Neural crest cell (in vitro differentiated cells): ENCODE measurements around the gene LIN28A. TPM values are rescaled to one million over a fixed set of nuclear protein-coding genes. Genes with fewer than 3 reads are reported as not detected.

Experiments used
- DNase-seq: peaks from one replicate; pipeline ENCODE4 v3.0.0; 2021; ENCODE audit warnings: low read depth, mixed read lengths, low spot score
- H3K27ac Mint-ChIP-seq: one replicate; pipeline ENCODE4 v1.8.0; 2021; ENCODE audit warnings: mild to moderate bottlenecking, mixed read lengths; ENCODE audit not compliant: unreplicated experiment
- H3K27me3 Mint-ChIP-seq: 2 replicates; pipeline ENCODE4 v1.8.0; 2021; ENCODE audit warnings: low read depth, mild to moderate bottlenecking, mixed read lengths
- H3K36me3 Mint-ChIP-seq: 2 replicates; pipeline ENCODE4 v1.8.0; 2021; ENCODE audit warnings: low read depth, mild to moderate bottlenecking, mixed read lengths
- H3K4me1 Mint-ChIP-seq: 2 replicates; pipeline ENCODE4 v1.8.0; 2021; ENCODE audit warnings: mixed read lengths
- H3K4me3 Mint-ChIP-seq: one replicate; pipeline ENCODE4 v1.8.0; 2021; ENCODE audit warnings: mild to moderate bottlenecking, mixed read lengths
- H3K9me3 Mint-ChIP-seq: 2 replicates; pipeline ENCODE4 v1.8.0; 2021; ENCODE audit warnings: mixed read lengths
- CTCF ChIP-seq: fragments of 200-600 bp; sonication (generic); conservative IDR thresholded peaks from 2 replicates; pipeline ENCODE4 v1.5.0; 2021; ENCODE audit warnings: antibody characterized with exemption, mild to moderate bottlenecking
- total RNA-seq: library from RNA; stranded (reverse); gene quantifications from 2 replicates; pipeline ENCODE4 v1.2.1, GENCODE V29; 2021

The LIN28A gene
- total RNA-seq, 1 donor from 2014 or later, result 445 TPM

- H3K27ac Mint-ChIP-seq, result no peak overlapping the region
- DNase-seq, result no peak
- peaks cover 59% of the 10 kb centered on the region for H3K4me1 Mint-ChIP-seq
- peaks cover 12% of the 10 kb centered on the region for H3K27me3 Mint-ChIP-seq
- no peak for TF ChIP-seq CTCF
- no peaks in the 10 kb centered on the region for H3K9me3 Mint-ChIP-seq
- no peaks in the 10 kb centered on the region for H3K36me3 Mint-ChIP-seq
- H3K4me3 Mint-ChIP-seq, result peak overlapping the region; percentile 16
These were observed 5.2 kb upstream of the LIN28A start for GRCh38 chr1:26405281-26405915.

- peak overlapping the region; percentile 98 for H3K4me3 Mint-ChIP-seq
- peaks cover 17% of the 10 kb centered on the region for H3K27me3 Mint-ChIP-seq
- no peak for TF ChIP-seq CTCF
- peak; percentile 96 for DNase-seq
- H3K36me3 Mint-ChIP-seq, result peaks cover 9% of the 10 kb centered on the region
- peak overlapping the region; percentile 98 for H3K27ac Mint-ChIP-seq
- no peaks in the 10 kb centered on the region for H3K9me3 Mint-ChIP-seq
- peaks cover 62% of the 10 kb centered on the region for H3K4me1 Mint-ChIP-seq
These were observed 2.0 kb upstream of the LIN28A start for GRCh38 chr1:26408604-26409003.

DNA sequence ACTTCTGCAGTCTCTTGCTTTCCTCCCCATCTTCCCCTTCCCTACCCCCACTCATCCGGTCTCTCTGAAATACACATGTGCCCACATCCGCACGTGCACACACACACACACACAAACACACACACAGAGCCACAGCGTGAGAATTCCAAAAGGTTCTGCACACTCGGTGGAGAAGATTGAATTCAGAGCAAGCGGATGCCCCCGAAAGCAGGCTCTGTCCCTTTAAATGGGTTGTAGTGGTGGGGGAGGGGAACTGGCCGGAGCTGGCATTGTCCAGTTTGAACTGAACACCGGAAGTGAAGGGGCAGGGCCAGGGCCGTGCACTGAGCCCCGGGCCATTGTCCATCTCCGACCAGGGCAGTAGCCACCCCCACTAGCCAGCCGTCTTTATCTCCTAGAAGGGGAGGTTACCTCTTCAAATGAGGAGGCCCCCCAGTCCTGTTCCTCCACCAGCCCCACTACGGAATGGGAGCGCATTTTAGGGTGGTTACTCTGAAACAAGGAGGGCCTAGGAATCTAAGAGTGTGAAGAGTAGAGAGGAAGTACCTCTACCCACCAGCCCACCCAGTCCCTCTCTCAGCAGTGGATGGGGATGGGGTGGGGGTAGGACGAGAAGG, 1.3 kb upstream of the LIN28A start:
- peak; percentile 89 for DNase-seq
- Mint-ChIP-seq H3K27ac (peak overlapping the region; percentile 98), H3K27me3 (peaks cover 17% of the 10 kb centered on the region), H3K9me3 (no peaks in the 10 kb centered on the region), H3K4me1 (peaks cover 61% of the 10 kb centered on the region), H3K36me3 (peaks cover 14% of the 10 kb centered on the region), H3K4me3 (peak overlapping the region; percentile 98)
- TF ChIP-seq CTCF, result no peak

GRCh38 chr1:26411624-26412074, 1.0 kb downstream of the LIN28A start:
- peak overlapping the region; percentile 70 for H3K27ac Mint-ChIP-seq
- H3K9me3 Mint-ChIP-seq, result no peaks in the 10 kb centered on the region
- peak; percentile 60 for DNase-seq
- H3K36me3 Mint-ChIP-seq, result peaks cover 19% of the 10 kb centered on the region
- peaks cover 17% of the 10 kb centered on the region for H3K27me3 Mint-ChIP-seq
- peak overlapping the region; percentile 98 for H3K4me3 Mint-ChIP-seq
- peaks cover 65% of the 10 kb centered on the region for H3K4me1 Mint-ChIP-seq
- TF ChIP-seq CTCF, result no peak

DNA sequence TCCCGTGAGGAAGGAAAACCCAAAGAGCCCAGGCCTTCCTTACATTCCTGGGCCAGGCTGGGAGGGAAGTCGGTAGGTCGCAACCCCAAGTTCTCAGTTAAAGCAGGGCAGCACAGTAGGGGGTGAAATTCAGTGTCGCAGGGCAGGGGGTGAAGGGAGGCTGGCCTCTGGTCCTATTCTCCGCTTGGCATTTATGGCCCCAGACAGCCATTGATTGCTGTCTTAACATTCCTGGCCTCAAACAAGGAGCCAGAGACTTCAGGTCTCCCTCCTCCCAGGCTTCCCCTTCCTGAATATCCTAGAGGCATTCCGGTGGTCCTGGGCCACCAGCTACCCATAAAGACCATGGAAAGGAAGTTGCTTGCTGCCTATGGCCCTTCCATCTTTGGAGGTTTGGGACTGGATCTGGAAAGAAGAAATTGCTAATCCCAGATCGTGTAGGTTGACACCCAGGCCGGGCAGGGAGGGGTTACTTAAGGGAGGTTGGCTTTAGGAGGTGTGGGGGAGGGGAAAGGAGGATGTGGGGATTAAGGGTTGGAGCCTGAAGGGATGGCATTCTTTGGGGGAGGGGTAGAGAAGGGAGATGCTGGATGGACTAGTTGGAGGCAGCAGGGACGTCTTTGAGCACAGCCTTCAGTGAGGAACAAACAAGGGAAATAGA, 1.7 kb downstream of the LIN28A start:
- H3K27me3 Mint-ChIP-seq, result peaks cover 17% of the 10 kb centered on the region
- H3K36me3 Mint-ChIP-seq, result peaks cover 23% of the 10 kb centered on the region
- DNase-seq, result no peak
- no peak for TF ChIP-seq CTCF
- no peaks in the 10 kb centered on the region for H3K9me3 Mint-ChIP-seq
- peaks cover 70% of the 10 kb centered on the region for H3K4me1 Mint-ChIP-seq
- peak overlapping the region; percentile 98 for H3K4me3 Mint-ChIP-seq
- H3K27ac Mint-ChIP-seq, result peak overlapping the region; percentile 88
